Stimulated activated CD4-positive, alpha-beta T cell treated with anti-CD3 and anti-CD28 coated beads, TNF-alpha, amount 100 ng/mL, for 1 hour (primary cell): Measurements from ENCODE around the gene GPR146.
"Not testable (repeated sequence)": the region's sequence is repeated elsewhere in the genome, so short reads cannot be mapped to it uniquely, and the experiment has no call there.

Experiments
- DNase-seq, 3 donors: peaks; one replicate each; pipeline ENCODE4 v3.0.0-alpha.2; 2020; ENCODE audit warnings: low read depth in 3 of 3, low spot score in 1 of 3

GPR146 gene

GRCh38 chr7:1044189-1045068, at the start of gene GPR146:
GPR146 (plus strand) TSS chr7:1044546; CDS start chr7:1057516, 12,970 bp downstream.
- DNase-seq, result peak; percentile 67 to 96 (median 79)

- DNase-seq, result no peak
Measured at GRCh38 chr7:994592-995308, 49.6 kb upstream of the GPR146 start.

GRCh38 chr7:995571-995970, 48.8 kb upstream of the GPR146 start:
- no peak for DNase-seq

GRCh38 chr7:996079-996872, 48.1 kb upstream of the GPR146 start:
- DNase-seq, result no peak

GRCh38 chr7:997404-998395, 46.6 kb upstream of the GPR146 start:
- no peak for DNase-seq

GRCh38 chr7:999149-999879, 45.0 kb upstream of the GPR146 start:
- DNase-seq, result no peak

GRCh38 chr7:999941-1000935, 44.1 kb upstream of the GPR146 start:
- no peak for DNase-seq

GRCh38 chr7:1001069-1001770, 43.1 kb upstream of the GPR146 start:
- not testable (repeated sequence) for DNase-seq

GRCh38 chr7:1002026-1002425, 42.3 kb upstream of the GPR146 start:
- not testable (repeated sequence) for DNase-seq

- not testable (repeated sequence) for DNase-seq
Measured at GRCh38 chr7:1002445-1002844, 41.9 kb upstream of the GPR146 start.

- no peak for DNase-seq
Measured at GRCh38 chr7:1004018-1004852, 40.1 kb upstream of the GPR146 start.

- no peak for DNase-seq
Measured at GRCh38 chr7:1005303-1005702, 39.0 kb upstream of the GPR146 start.

GRCh38 chr7:1007901-1008300, 36.4 kb upstream of the GPR146 start:
- DNase-seq, result no peak

GRCh38 chr7:1008733-1009363, 35.5 kb upstream of the GPR146 start:
- DNase-seq, result no peak

GRCh38 chr7:1009747-1010146, 34.6 kb upstream of the GPR146 start:
- DNase-seq, result no peak

- no peak for DNase-seq
Measured at GRCh38 chr7:1010226-1010625, 34.1 kb upstream of the GPR146 start.
